Muscle of back (tissue), 13 donors: ENCODE data around the gene NEBL. TPM values are rescaled to one million over a fixed set of nuclear protein-coding genes. Genes with fewer than 3 reads are reported as not detected.
"Not testable (repeated sequence)": the region's sequence is repeated elsewhere in the genome, so short reads cannot be mapped to it uniquely, and the experiment has no call there.

Experiments
- DNase-seq, 3 donors: peaks; one replicate each; pipeline versions ENCODE4 v3.0.0 to v3.0.0-alpha.2; 2013
- long read RNA-seq, 9 donors: transcript quantifications; one replicate each; lab custom pipeline, GENCODE V29; 2026
- polyA plus RNA-seq, 10 donors: library from polyadenylated mRNA; unstranded; fragments of 120-200 nt; gene quantifications; one replicate each; pipeline ENCODE4 v1.2.1, GENCODE V29; 2013; ENCODE audit not compliant: insufficient read length in 10 of 10

The NEBL gene, protein sequence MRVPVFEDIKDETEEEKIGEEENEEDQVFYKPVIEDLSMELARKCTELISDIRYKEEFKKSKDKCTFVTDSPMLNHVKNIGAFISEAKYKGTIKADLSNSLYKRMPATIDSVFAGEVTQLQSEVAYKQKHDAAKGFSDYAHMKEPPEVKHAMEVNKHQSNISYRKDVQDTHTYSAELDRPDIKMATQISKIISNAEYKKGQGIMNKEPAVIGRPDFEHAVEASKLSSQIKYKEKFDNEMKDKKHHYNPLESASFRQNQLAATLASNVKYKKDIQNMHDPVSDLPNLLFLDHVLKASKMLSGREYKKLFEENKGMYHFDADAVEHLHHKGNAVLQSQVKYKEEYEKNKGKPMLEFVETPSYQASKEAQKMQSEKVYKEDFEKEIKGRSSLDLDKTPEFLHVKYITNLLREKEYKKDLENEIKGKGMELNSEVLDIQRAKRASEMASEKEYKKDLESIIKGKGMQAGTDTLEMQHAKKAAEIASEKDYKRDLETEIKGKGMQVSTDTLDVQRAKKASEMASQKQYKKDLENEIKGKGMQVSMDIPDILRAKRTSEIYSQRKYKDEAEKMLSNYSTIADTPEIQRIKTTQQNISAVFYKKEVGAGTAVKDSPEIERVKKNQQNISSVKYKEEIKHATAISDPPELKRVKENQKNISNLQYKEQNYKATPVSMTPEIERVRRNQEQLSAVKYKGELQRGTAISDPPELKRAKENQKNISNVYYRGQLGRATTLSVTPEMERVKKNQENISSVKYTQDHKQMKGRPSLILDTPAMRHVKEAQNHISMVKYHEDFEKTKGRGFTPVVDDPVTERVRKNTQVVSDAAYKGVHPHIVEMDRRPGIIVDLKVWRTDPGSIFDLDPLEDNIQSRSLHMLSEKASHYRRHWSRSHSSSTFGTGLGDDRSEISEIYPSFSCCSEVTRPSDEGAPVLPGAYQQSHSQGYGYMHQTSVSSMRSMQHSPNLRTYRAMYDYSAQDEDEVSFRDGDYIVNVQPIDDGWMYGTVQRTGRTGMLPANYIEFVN
- 1 to 10 TPM; 1.4 to 8.1 (median 2.2) TPM for polyA plus RNA-seq
- long read RNA-seq, donor 1, partial matches to known transcripts: 0 of 1 reads
- long read RNA-seq, donor 1, other reads (novel, unspliced or antisense): 0 of 1 reads
- long read RNA-seq, donor 2: 0 reads
- long read RNA-seq, donor 3: 0 reads
- long read RNA-seq, donor 4: 0 reads
- long read RNA-seq, donor 5: 0 reads
- long read RNA-seq, donor 6: 0 reads
- long read RNA-seq, donor 7: 0 reads
- long read RNA-seq, donor 8, partial matches to known transcripts: 0 of 1 reads
- long read RNA-seq, donor 8, other reads (novel, unspliced or antisense): 0 of 1 reads
- long read RNA-seq, donor 9: 0 reads

DNA sequence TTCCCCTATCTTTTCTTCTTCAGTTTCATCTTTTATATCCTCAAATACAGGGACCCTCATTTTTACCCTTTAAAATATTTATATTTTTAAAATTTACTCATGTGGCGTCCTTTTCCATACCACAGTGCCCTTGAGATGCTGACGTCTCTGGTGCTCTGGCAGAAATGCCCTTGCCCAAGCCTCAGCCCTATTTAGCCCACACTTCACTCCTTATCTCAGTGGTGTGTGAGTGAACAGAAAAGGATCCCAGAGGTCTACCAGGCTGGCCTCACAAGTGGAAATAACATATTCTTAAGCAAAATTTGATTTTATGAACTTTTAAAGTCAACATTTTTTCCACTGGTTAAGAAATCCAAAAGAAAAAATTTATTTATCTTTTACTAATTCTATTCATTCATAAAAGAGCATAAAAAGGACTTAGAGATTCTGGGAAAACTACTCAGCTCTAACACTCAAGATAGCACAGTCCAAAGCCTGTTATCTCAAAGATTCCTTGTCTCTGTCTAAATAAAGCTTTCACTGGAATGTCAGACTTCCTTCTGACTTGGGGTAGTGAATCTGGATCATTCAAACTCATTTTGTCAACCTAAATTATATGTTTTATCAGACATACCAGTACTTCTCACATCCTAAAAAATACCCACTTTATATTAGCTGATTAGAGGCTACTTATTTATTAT, at the start of gene NEBL:
NEBL (minus strand) TSS at position 166 of the 680 bp plus-strand sequence; CDS start at position 60, 106 bp downstream.
- no peak for DNase-seq

DNA sequence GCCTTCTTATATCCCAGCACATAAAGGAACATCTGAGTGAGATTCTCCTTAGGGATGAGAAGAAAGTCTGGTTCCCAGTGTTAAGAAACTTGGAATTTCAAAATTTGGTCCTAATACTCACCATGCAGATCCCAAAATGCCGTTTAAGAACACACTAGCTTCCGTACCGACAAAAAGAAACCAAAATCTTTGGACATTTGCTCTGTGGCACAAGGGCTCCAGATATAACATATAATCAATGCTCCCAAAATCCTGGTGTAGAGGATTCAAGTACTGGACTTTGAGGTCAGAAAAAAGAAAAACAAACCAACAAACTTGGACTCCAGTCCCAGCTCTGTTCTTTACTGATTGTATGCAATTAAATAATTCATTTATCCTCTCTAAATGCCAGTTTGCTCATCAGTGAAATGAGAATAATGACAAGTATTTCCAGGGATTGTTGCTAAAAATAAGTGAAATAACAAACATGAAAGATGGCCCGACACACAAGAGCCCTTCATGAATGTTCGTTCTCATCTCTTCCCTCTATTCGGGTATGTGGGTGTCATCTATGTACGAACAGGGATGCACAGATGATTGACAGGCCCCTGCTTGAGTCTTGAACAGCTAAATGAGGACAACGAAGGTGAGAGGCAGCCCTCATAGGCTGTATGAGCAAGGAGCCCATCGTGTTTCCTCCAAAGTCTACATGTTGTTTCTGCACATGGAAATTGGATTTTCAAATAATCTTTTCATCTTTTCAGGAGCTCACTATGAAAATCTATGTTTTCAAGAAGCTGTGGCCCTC, 48.6 kb upstream of the NEBL start:
- no peak for DNase-seq

DNA sequence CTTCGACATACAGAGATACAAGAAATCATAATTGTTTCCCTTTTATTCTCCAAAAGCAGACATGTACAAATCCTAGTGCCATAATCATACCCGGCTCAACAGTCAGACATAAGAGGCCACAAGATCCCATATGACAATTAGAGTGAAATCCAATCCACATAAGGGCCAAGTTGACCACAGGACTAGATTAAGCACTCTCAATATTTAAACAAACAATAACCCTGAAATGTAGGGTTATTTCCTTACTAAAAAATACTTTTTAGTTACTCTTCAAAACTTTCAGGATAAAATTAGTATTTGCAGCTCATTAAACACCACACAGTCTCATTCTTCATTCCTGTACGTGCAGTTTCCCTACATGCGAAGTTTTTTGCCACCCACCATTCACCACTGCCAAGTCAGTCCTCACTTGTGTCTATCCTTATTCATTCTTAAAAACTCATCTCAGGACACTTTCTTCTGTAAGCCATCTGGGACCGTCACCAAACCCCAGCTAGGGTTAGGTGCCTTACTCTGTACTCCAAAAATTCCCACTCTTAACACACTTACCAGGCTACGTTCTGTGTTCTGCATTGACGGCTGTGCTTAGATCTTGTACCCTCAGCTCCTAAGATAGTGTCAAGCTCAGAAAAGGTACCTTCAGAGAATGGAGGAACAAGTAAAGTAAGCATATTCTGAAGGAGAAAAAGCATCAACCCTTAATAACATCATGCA, 47.8 kb upstream of the NEBL start:
- DNase-seq: no peak

DNA sequence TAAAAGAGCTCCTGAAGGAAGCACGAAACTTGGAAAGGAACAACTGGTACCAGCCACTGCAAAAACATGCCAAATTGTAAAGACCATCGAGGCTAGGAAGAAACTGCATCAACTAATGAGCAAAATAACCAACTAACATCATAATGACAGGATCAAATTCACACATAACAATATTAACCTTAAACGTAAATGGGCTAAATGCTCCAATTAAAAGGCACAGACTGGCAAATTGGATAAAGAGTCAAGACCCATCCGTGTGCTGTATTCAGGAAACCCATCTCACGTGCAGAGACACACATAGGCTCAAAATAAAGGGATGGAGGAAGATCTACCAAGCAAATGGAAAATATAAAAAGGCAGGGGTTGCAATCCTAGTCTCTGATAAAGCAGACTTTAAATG, 42.3 kb upstream of the NEBL start:
- not testable (repeated sequence) for DNase-seq

DNA sequence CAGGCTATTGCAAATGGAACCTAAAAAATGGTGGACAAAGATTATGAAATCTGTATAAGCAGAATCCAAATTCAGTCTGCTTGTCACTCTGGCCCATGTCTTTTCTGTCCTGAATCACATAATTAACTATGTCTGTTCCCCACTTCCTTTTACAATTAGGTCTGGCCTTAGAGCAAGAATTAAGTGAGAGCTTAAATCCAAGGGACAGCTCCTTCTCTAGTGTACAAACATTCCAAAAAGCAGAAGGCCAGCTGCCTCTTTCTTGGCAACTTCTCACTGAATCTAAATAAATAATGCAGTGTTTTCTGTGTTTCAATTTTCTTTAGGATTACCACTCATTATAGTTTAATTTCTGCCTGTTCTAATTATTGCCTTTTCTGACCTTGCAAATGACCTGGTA, 39.3 kb upstream of the NEBL start:
- peak in 1 of 3 donors; percentile 36 for DNase-seq

DNA sequence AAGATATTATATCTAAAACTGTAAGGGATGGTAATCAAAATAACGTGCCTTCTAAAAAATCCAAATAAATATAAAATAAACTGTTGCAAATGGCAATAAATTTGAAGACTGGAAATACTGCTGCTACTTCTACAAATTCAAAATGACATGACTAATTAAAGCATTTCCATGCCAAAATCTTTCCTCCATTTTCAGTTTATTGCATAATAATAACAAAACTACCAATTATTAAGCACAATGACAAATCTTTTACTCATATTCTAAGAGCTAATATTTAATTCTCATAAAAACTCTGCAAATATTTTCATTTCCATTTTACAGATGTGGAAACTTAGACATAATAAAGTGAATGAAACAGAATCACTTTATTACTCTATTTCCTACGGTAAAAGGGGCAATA, 38.8 kb upstream of the NEBL start:
- DNase-seq: no peak

DNA sequence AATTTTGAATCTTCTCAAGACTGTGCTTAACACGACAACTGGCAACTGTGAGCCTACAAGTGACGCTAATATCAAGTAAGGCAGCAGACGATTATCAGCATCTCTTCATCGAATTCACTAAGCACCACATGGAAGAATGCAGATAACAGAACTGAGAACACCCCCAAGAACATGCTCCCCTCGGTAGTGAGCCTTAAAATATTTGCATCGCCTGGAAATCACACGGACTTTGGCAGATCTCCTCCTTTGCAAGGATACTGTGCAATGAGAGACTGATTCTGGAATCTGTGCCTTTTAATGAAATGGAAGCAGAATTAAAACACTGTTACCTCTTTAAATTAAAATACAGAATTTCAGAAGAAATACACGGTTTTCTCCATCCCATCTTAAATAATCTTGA, 38.2 kb upstream of the NEBL start:
- DNase-seq: no peak

DNA sequence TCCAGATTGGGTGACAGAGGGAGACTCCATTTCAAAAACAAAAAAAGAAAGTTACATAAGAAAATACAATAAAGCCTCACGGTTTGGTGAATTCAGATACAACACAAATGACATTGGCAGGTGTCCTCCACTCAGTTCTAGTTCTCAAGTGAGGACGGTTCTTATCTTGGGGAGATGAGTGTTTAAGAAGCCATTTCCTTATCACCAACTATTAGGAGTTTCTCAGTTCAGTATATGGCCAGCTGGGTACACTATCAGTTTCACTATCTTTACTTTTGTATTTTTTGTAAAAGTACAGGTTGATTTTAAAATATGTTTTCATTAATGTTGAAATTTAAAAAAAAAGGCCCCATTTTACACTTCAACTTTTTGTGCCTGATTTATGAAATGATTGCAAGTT, 36.6 kb upstream of the NEBL start:
- no peak for DNase-seq

DNA sequence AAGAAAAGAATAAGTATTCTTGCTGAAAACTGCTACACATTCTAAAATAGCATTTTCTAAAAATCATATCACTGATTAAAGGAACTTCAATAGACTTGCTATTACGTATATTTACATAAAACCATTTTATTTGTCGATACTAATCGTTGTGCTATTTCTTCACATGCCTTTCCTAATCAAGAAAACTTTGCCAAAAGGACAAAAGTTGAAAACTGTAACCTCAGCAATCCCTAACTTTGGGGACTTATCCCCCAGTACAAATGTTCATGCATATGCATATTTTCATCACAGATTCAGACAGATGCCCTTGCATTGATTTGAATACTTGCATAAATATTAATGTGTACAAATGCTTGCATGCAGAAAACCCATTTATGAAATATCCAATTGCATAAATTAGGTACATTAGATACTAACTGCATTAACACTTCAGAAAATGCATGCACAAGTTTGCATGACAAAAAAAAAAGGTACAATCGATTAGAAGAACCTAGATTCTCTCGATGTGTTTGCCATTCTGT, 35.6 kb upstream of the NEBL start:
- no peak for DNase-seq

DNA sequence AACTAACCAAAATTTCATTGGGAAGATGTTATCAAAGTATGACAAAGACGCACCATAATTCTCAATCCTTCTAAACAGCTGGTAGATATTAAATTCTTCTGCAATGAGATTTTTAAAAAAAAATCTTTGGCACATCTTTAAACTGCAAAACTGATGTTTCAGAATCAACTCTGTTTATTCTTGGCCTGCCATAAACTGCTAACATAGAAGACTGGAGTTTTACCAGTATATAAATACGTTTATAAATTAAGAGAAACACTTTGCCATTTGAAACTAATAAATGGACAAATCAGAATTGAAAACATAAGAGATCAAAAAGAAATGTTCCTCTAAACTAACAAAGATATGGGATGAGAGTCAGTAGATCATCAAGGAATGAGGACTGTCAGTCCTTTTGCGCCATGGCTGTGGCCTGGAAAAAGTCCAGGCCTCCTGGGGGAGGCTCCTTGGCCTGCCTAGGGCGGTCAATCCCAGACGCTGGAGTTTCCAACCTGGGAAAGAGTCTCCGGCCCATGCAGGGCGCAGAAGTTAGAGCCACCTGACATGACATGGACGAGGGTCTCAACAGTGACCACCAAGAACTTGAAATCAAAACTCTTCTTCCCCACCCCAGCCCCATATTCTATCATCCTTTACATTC, 34.2 kb upstream of the NEBL start:
- no peak for DNase-seq

DNA sequence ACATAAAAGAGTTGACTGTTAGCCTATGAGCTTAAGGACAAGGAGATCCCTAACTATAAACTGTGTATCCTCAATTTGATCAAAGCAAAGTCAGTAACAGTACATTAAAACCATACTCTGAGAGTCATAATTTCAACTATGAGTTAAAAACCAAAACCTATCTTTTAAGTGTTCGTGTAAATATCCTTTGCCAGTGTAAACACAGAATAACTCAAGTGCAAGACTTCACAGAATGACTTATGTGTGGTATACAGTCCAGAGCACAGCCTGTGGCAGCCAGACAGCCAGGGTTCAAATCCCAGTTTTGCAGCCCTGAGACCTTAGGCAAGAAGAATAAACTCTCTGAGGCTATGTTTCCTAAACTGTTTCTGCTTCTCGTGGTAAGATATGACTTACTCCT, 30.3 kb upstream of the NEBL start:
- DNase-seq: no peak

DNA sequence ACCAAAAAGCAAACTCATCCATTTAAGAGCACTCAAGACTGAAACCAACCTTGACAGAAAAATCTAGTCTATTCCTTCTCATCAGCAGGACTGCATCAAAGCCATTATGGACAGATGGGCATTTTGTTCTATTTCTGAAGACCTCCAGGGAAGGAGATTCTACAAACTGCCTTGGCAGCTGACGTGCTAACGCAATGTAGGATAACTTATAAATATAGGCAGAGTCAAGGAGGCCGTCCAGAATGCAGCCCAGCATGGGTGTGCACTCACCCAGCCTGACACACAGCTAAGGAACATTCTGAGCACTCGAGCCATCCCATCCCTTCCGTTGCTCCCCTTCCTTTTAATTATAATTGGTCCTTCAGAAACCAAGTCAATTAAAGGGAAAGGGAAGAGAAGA, 25.3 kb upstream of the NEBL start:
- peak in 1 of 3 donors; percentile 10 for DNase-seq

DNA sequence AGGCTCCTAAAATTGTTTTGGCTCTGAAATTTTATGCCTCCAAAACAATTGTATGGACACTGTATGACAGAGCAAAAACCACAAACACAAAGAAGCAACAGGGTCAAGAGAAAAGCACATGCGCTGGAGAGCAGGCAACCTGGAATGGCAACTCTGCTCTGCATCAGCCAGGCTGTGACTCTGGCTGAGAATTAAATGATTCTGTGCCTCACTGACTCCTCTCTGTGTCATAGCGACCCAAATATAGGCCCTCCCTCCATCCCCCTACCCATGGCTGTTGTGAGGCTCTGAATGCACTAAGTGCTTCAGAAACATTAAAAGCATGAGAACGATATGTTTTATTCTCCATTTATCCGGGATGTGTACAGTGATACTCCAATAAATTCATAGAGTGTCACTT, 24.9 kb upstream of the NEBL start:
- no peak for DNase-seq

DNA sequence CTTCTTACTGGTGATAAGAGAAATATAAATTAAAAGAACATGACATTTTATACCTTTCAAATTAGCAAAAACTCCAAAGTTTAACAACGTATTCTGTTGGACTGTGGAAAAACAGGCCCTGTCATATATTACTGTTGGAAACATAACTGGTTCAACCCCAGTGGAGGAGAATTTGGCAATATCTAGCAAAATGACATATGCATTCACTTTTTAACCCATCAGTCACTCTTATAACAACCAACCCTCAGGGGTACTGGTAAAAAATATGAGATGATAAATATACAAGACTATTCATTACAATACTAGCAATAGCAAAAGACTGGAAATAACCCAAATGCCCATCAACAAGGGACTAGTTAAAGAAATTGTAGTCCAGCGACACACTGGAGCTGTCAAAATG, 22.9 kb upstream of the NEBL start:
- DNase-seq: peak in 2 of 3 donors; percentile 43 to 61

DNA sequence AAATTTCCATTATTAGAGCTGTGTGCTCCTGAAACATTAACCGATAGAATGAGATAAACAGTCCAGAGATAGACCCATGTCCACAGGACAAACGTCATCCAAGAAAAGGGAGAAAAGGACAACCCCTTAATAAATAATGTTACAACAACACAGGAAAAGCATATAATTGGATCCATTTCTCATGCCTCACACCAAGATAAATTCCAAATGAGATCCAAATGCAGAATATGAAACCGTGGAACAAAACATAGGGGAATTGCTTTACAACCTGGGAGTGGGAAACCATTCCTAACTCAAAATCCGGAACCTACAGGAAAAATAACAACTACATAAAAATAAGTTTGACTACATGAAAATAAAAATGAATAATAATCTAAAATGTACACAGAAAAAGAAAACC, 22.4 kb upstream of the NEBL start:
- peak in 1 of 3 donors; percentile 39 for DNase-seq

DNA sequence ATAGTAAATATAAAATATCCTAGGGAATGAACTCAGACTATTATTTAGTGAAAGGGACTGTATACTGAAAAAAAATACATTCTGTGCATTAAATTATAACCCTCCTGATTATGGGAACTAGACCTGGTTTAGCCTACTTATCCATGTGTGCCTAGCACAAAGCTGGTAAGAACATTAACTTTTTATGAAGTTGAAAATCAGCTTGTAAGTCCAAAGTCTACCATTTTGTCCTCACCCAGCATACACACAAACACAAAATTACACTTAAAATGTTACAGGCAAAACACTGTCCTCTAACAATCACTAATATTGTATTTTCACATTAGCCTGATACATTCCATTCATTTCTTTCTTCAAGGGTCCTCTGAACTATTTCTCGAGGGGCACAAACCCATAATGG, 19.9 kb upstream of the NEBL start:
- no peak for DNase-seq

DNA sequence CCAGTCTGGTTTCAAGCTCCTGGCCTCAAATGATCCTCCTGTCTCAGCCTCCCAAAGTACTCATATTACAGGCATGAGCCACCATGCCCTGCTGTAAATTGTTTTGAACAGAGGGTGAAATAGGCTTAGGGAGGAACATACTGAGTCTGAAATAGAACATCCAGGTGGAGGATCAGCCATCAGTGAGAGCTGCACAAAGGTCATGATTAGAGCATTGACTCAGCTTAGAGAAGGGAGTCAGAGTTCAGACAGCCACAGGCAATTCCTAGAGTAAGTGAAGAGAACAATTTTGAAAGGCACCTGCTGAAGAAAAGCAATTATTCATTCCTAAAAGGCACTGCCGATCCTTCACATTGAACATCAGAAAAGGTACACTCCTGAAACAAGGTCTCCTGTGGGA, 15.9 kb upstream of the NEBL start:
- no peak for DNase-seq

DNA sequence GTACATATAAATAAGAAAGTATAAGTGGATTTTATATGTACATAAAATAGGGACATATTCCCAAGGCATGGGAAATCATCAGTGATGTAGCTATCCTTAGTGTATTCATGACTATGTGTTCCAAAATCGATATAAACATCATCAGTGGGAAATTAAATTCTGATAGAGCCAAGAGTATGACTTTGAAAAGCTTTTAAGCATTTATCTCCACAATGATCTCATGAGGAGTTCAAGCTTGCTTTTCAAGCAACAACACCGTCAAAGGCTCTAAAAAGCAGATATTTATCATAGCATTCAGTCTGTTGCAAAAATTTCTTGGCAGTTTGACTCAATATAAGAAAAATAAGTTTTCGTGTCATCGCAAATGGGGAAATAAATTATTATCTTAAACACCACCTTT, 14.5 kb upstream of the NEBL start:
- DNase-seq: no peak

DNA sequence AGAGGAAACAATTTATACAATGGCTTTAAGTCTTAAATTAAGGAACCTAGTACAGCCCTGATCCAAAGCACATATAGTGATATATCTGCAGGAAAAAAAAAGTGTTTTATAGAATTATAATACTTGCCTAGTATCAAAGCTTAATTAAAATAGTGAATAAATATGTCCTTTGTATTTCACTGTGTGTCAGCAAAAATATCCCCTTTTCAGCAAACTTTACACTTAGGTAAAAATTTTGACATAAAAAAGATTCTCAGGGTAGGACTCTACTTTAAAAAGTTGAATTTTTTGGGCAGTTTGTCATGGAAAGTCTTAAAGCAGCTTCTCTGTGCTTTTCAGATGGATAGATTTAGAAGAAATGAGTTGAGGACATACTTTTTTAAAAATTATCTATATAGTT, 12.7 kb upstream of the NEBL start:
- DNase-seq: no peak
